GM23248 (cell line): ENCODE data around the gene MME. TPM values are rescaled to one million over a fixed set of nuclear protein-coding genes. Genes with fewer than 3 reads are reported as not detected.

Experiments used
- DNase-seq: peaks from one replicate; pipeline ENCODE4 v3.0.0-alpha.2; 2015
- H2AFZ ChIP-seq: fragments of 200-600 bp; sonication (generic); 2 replicates; pipeline ENCODE4 v1.6.1; 2016; ENCODE audit warnings: antibody characterized with exemption
- H3F3A ChIP-seq: fragments of 200-600 bp; sonication (generic); 2 replicates; pipeline ENCODE4 v1.6.1; 2016; ENCODE audit warnings: mild to moderate bottlenecking, antibody characterized with exemption, mixed run types; ENCODE audit not compliant: insufficient read depth
- H3K27ac ChIP-seq: fragments of 200-600 bp; sonication (generic); 2 replicates; pipeline ENCODE4 v1.5.1; 2016; ENCODE audit warnings: mild to moderate bottlenecking
- H3K27me3 ChIP-seq: fragments of 200-600 bp; sonication (generic); replicated peaks from 2 replicates; pipeline ENCODE4 v1.6.1; 2016; ENCODE audit warnings: mild to moderate bottlenecking; ENCODE audit not compliant: insufficient read depth
- H3K36me3 ChIP-seq: fragments of 200-600 bp; sonication (generic); 2 replicates; pipeline ENCODE4 v1.6.1; 2016; ENCODE audit warnings: low read depth, mild to moderate bottlenecking
- H3K4me1 ChIP-seq: fragments of 200-600 bp; sonication (generic); 2 replicates; pipeline ENCODE4 v1.6.1; 2016; ENCODE audit warnings: mild to moderate bottlenecking; ENCODE audit not compliant: insufficient read depth
- H3K4me2 ChIP-seq: fragments of 200-600 bp; sonication (generic); one replicate; pipeline ENCODE4 v1.6.1; 2016; ENCODE audit warnings: mild to moderate bottlenecking; ENCODE audit not compliant: unreplicated experiment
- H3K4me3 ChIP-seq: fragments of 200-600 bp; sonication (generic); 2 replicates; pipeline ENCODE4 v1.5.1; 2016; ENCODE audit warnings: mild to moderate bottlenecking
- H3K79me2 ChIP-seq: fragments of 200-600 bp; sonication (generic); 2 replicates; pipeline ENCODE4 v1.6.1; 2016; ENCODE audit warnings: mild to moderate bottlenecking; ENCODE audit not compliant: insufficient read depth
- H3K9ac ChIP-seq: fragments of 200-600 bp; sonication (generic); 2 replicates; pipeline ENCODE4 v1.6.1; 2016; ENCODE audit warnings: mild to moderate bottlenecking
- H3K9me2 ChIP-seq: fragments of 200-600 bp; sonication (generic); 2 replicates; pipeline ENCODE4 v1.6.1; 2016; ENCODE audit warnings: mixed run types, mild to moderate bottlenecking, moderate library complexity; ENCODE audit not compliant: insufficient read depth
- H3K9me3 ChIP-seq: fragments of 200-600 bp; sonication (generic); one replicate; pipeline ENCODE4 v1.6.1; 2017; ENCODE audit warnings: low read depth
- H4K20me1 ChIP-seq: fragments of 200-600 bp; sonication (generic); 2 replicates; pipeline ENCODE4 v1.6.0; 2016; ENCODE audit not compliant: insufficient read depth
- EZH2 ChIP-seq: fragments of 200-600 bp; sonication (generic); IDR thresholded peaks from 2 replicates; pipeline ENCODE4 v1.6.1; 2018; ENCODE audit warnings: antibody characterized with exemption, mild to moderate bottlenecking; ENCODE audit not compliant: insufficient read depth, poor library complexity, severe bottlenecking
- EZH2phosphoT487 ChIP-seq: fragments of 200-600 bp; sonication (generic); IDR thresholded peaks from 2 replicates; pipeline ENCODE4 v1.6.1; 2018; ENCODE audit warnings: antibody characterized with exemption, moderate library complexity, mild to moderate bottlenecking, low read depth; ENCODE audit not compliant: insufficient read depth
- WGBS, 2 experiments: methylation state at CpG; one replicate each; pipeline ENCODE4 v1.1.6; 2015 to 2017; ENCODE audit warnings: low lambda C conversion rate in 2 of 2, low coverage in 1 of 2; ENCODE audit errors: missing lambda C conversion rate in 2 of 2; 5-methylcytosine and 5-hydroxymethylcytosine counted together
- in situ Hi-C: fragments of 300-500 bp; cut with MboI; formaldehyde crosslinking; loops from 2 replicates; pipeline ENCODE4 v1.15.0; 2020
- polyA plus RNA-seq: library from polyadenylated mRNA; unstranded; fragments of >200 nt; fragmentation: Nextera tagmentation; extraction: Ambion mirVana; gene quantifications from 2 replicates; pipeline ENCODE4 v1.2.1, GENCODE V29; 2016
- total RNA-seq: library from RNA; depleted of rRNA; stranded (reverse); fragments of >200 nt; shearing (Covaris generic); gene quantifications from 2 replicates; pipeline ENCODE4 v1.2.3, GENCODE V29; 2014

Gene MME
- total and polyA plus RNA-seq, 2 experiments from 2014 or later, result 88.5 to 204 TPM

- H3K36me3 ChIP-seq, result no peaks in the 10 kb centered on the region
- H3K9ac ChIP-seq, result no peak overlapping the region
- no peak overlapping the region for H3K27ac ChIP-seq
- no peaks in the 10 kb centered on the region for H3K79me2 ChIP-seq
- DNase-seq, result no peak
- 96 to 97% methylated on average over 2 of the region's 2 CpGs for WGBS, 2 experiments
- in situ Hi-C loops, result no loop called here
- H3K9me3 ChIP-seq, result no peaks in the 10 kb centered on the region
- no peaks in the 10 kb centered on the region for H4K20me1 ChIP-seq
- no peaks in the 10 kb centered on the region for H3K27me3 ChIP-seq
- H3K4me3 ChIP-seq, result no peak overlapping the region
- peaks cover 37% of the 10 kb centered on the region for H3F3A ChIP-seq
- H3K4me1 ChIP-seq, result peaks cover 38% of the 10 kb centered on the region
- TF ChIP-seq EZH2phosphoT487 (no peak), EZH2 (no peak)
- H3K4me2 ChIP-seq, result no peak overlapping the region
- H3K9me2 ChIP-seq, result no peaks in the 10 kb centered on the region
- no peak overlapping the region for H2AFZ ChIP-seq
Observed at GRCh38 chr3:155035553-155035952, 44.6 kb upstream of the MME start.

- no peaks in the 10 kb centered on the region for H3K9me3 ChIP-seq
- H3K4me1 ChIP-seq, result peaks cover 17% of the 10 kb centered on the region
- H3F3A ChIP-seq, result peaks cover 17% of the 10 kb centered on the region
- H3K4me3 ChIP-seq, result no peak overlapping the region
- WGBS, 2 experiments, result 85 to 94% methylated on average over 5 of the region's 5 CpGs
- no peak overlapping the region for H2AFZ ChIP-seq
- TF ChIP-seq EZH2 (no peak), EZH2phosphoT487 (no peak)
- H3K9ac ChIP-seq, result no peak overlapping the region
- H3K4me2 ChIP-seq, result no peak overlapping the region
- H3K36me3 ChIP-seq, result no peaks in the 10 kb centered on the region
- no peaks in the 10 kb centered on the region for H3K27me3 ChIP-seq
- in situ Hi-C loops, result no loop called here
- no peak for DNase-seq
- no peaks in the 10 kb centered on the region for H3K9me2 ChIP-seq
- H4K20me1 ChIP-seq, result no peaks in the 10 kb centered on the region
- no peaks in the 10 kb centered on the region for H3K79me2 ChIP-seq
- no peak overlapping the region for H3K27ac ChIP-seq
Observed at GRCh38 chr3:155037508-155038202, 42.5 kb upstream of the MME start.

- in situ Hi-C loops, result no loop called here
- no peak overlapping the region for H3K27ac ChIP-seq
- no peaks in the 10 kb centered on the region for H3K36me3 ChIP-seq
- H3K4me1 ChIP-seq, result peaks cover 11% of the 10 kb centered on the region
- no peak overlapping the region for H2AFZ ChIP-seq
- H3K9me2 ChIP-seq, result no peaks in the 10 kb centered on the region
- TF ChIP-seq EZH2phosphoT487, result no peak
- H3K4me2 ChIP-seq, result no peak overlapping the region
- H3K4me3 ChIP-seq, result no peak overlapping the region
- H3K9me3 ChIP-seq, result no peaks in the 10 kb centered on the region
- H3K27me3 ChIP-seq, result no peaks in the 10 kb centered on the region
- H3K9ac ChIP-seq, result no peak overlapping the region
- DNase-seq, result no peak
- H3K79me2 ChIP-seq, result no peaks in the 10 kb centered on the region
- H3F3A ChIP-seq, result peaks cover 12% of the 10 kb centered on the region
- 89 to 92% methylated on average over 2 of the region's 2 CpGs for WGBS, 2 experiments
- H4K20me1 ChIP-seq, result no peaks in the 10 kb centered on the region
Observed at GRCh38 chr3:155038203-155038554, 41.9 kb upstream of the MME start.

GRCh38 chr3:155046935-155047334 lies 33.2 kb upstream of the MME start:
- Histone ChIP-seq H3K79me2 (no peaks in the 10 kb centered on the region), H2AFZ (0 out of 2 replicates have a peak overlapping the region, but pooled peaks have one; percentile 1), H3K27me3 (no peaks in the 10 kb centered on the region), H3K9ac (no peak overlapping the region), H3K4me3 (no peak overlapping the region), H4K20me1 (no peaks in the 10 kb centered on the region), H3K27ac (no peak overlapping the region), H3F3A (no peaks in the 10 kb centered on the region), H3K4me1 (peaks cover 4% of the 10 kb centered on the region; the same call in 1 of the 2 replicates), H3K9me2 (no peaks in the 10 kb centered on the region), H3K4me2 (no peak overlapping the region), H3K9me3 (no peaks in the 10 kb centered on the region), H3K36me3 (no peaks in the 10 kb centered on the region)
- in situ Hi-C loops, result no loop called here
- no peak for TF ChIP-seq EZH2
- TF ChIP-seq EZH2phosphoT487, result no peak
- DNase-seq, result no peak

- in situ Hi-C loops, result no loop called here
- Histone ChIP-seq H3K9me3 (no peaks in the 10 kb centered on the region), H3K4me1 (peaks cover 4% of the 10 kb centered on the region; the same call in 1 of the 2 replicates), H3K27ac (no peak overlapping the region), H3K27me3 (no peaks in the 10 kb centered on the region), H3K79me2 (no peaks in the 10 kb centered on the region), H3K9me2 (no peaks in the 10 kb centered on the region), H2AFZ (peak overlapping the region; percentile 1; the same call in 1 of the 2 replicates), H3K36me3 (no peaks in the 10 kb centered on the region), H3K4me2 (no peak overlapping the region), H3K9ac (no peak overlapping the region), H3F3A (no peaks in the 10 kb centered on the region), H3K4me3 (no peak overlapping the region), H4K20me1 (no peaks in the 10 kb centered on the region)
- 91 to 100% methylated on average over 3 of the region's 3 CpGs for WGBS, 2 experiments
- DNase-seq, result no peak
- TF ChIP-seq EZH2 (no peak), EZH2phosphoT487 (no peak)
Observed at GRCh38 chr3:155047672-155048071, 32.4 kb upstream of the MME start.
